HFF-Myc (cell line): ENCODE results near the gene PXYLP1.
A peak's percentile ranks its signal among the peaks of the same experiment; 100 is the strongest.

ENCODE experiments used
- DNase-seq: peaks from one replicate; pipeline ENCODE4 v3.0.0-alpha.2; 2011; ENCODE audit warnings: low read depth; ENCODE audit errors: extremely low read depth
- H3K4me3 ChIP-seq: replicated peaks from 2 replicates; pipeline ENCODE4 v1.5.1; 2011; ENCODE audit warnings: low read depth, mild to moderate bottlenecking, control low read depth, low read length
- CTCF ChIP-seq: IDR thresholded peaks from 2 replicates; pipeline ENCODE4 v1.5.1; 2012; ENCODE audit warnings: mild to moderate bottlenecking, low read depth, low read length, control low read depth; ENCODE audit errors: missing control alignments

The PXYLP1 gene

GRCh38 chr3:141302364-141303141 is 70.9 kb downstream of the PXYLP1 start:
- no peak for TF ChIP-seq CTCF
- H3K4me3 ChIP-seq: no peak overlapping the region
- no peak for DNase-seq

GRCh38 chr3:141303481-141304223 is 72.0 kb downstream of the PXYLP1 start:
- no peak overlapping the region for H3K4me3 ChIP-seq
- TF ChIP-seq CTCF: peak; percentile 65
- peak; percentile 81 for DNase-seq

- H3K4me3 ChIP-seq: no peak overlapping the region
- peak; percentile 26 for TF ChIP-seq CTCF
- no peak for DNase-seq
Observed at GRCh38 chr3:141305436-141305835, 73.8 kb downstream of the PXYLP1 start.

- no peak overlapping the region for H3K4me3 ChIP-seq
- DNase-seq: no peak
- TF ChIP-seq CTCF: no peak
Observed at GRCh38 chr3:141306276-141306675, 74.7 kb downstream of the PXYLP1 start.

GRCh38 chr3:141306922-141307321 is 75.3 kb downstream of the PXYLP1 start:
- no peak for TF ChIP-seq CTCF

GRCh38 chr3:141307351-141308059 is 75.9 kb downstream of the PXYLP1 start:
- no peak for TF ChIP-seq CTCF
- no peak overlapping the region for H3K4me3 ChIP-seq
- DNase-seq: no peak

More at GRCh38 chr3:141306922-141307321, 75.3 kb downstream of the PXYLP1 start:
- no peak overlapping the region for H3K4me3 ChIP-seq
- no peak for DNase-seq
